MM.1S (cell line): Measurements from ENCODE around the gene KRTCAP3.

ENCODE experiments used
- DNase-seq: peaks from one replicate; pipeline ENCODE4 v3.0.0-alpha.2; 2015
- H2AFZ ChIP-seq: fragments of 300-600 bp; sonication (generic); 2 replicates; pipeline ENCODE4 v1.6.0; 2016; ENCODE audit warnings: antibody characterized with exemption, low read length
- H3F3A ChIP-seq: fragments of 300-600 bp; sonication (generic); 2 replicates; pipeline ENCODE4 v1.6.1; 2016; ENCODE audit warnings: mild to moderate bottlenecking, antibody characterized with exemption, low read length, moderate library complexity, mixed read lengths; ENCODE audit not compliant: insufficient read depth
- H3K27ac ChIP-seq: fragments of 300-600 bp; sonication (generic); 2 replicates; pipeline ENCODE4 v1.5.1; 2016; ENCODE audit warnings: mild to moderate bottlenecking, low read length
- H3K27me3 ChIP-seq: fragments of 300-600 bp; sonication (generic); replicated peaks from 2 replicates; pipeline ENCODE4 v1.6.0; 2016; ENCODE audit warnings: low read length; ENCODE audit not compliant: insufficient read depth
- H3K36me3 ChIP-seq: fragments of 300-600 bp; sonication (generic); replicated peaks from 2 replicates; pipeline ENCODE4 v1.6.1; 2016; ENCODE audit warnings: mild to moderate bottlenecking, low read length, mixed read lengths; ENCODE audit not compliant: insufficient read depth
- H3K4me1 ChIP-seq: fragments of 300-600 bp; sonication (generic); 2 replicates; pipeline ENCODE4 v1.6.1; 2016; ENCODE audit warnings: low read length, mixed read lengths
- H3K4me2 ChIP-seq: fragments of 300-600 bp; sonication (generic); 2 replicates; pipeline ENCODE4 v1.6.0; 2016; ENCODE audit warnings: low read depth, low read length
- H3K4me3 ChIP-seq: fragments of 300-600 bp; sonication (generic); 2 replicates; pipeline ENCODE4 v1.5.1; 2016; ENCODE audit warnings: low read length, mixed read lengths
- H3K79me2 ChIP-seq: fragments of 300-600 bp; sonication (generic); 2 replicates; pipeline ENCODE4 v1.6.1; 2016; ENCODE audit warnings: mixed run types, low read length, mixed read lengths
- H3K9ac ChIP-seq: fragments of 300-600 bp; sonication (generic); 2 replicates; pipeline ENCODE4 v1.6.1; 2016; ENCODE audit warnings: low read length, mixed read lengths
- H3K9me2 ChIP-seq: fragments of 300-600 bp; sonication (generic); replicated peaks from 2 replicates; pipeline ENCODE4 v1.6.1; 2016; ENCODE audit warnings: mild to moderate bottlenecking, low read length, mixed read lengths; ENCODE audit not compliant: insufficient read depth
- H3K9me3 ChIP-seq: fragments of 300-600 bp; sonication (generic); replicated peaks from 2 replicates; pipeline ENCODE4 v1.6.1; 2016; ENCODE audit warnings: mild to moderate bottlenecking, low read length, mixed read lengths; ENCODE audit not compliant: insufficient read depth
- H4K20me1 ChIP-seq: fragments of 300-600 bp; sonication (generic); 2 replicates; pipeline ENCODE4 v1.6.1; 2016; ENCODE audit warnings: mild to moderate bottlenecking, low read length, moderate library complexity, mixed read lengths; ENCODE audit not compliant: insufficient read depth
- CTCF ChIP-seq: fragments of 300-600 bp; sonication (generic); IDR thresholded peaks from 2 replicates; pipeline ENCODE4 v1.5.1; 2016; ENCODE audit warnings: antibody characterized with exemption, low read length, mixed read lengths
- EZH2 ChIP-seq: fragments of 300-600 bp; sonication (generic); optimal IDR thresholded peaks from 2 replicates; pipeline ENCODE3; 2017; ENCODE audit warnings: low read depth, mild to moderate bottlenecking, antibody characterized with exemption, low read length, mixed read lengths
- EZH2phosphoT487 ChIP-seq: fragments of 300-600 bp; sonication (generic); IDR thresholded peaks from 2 replicates; pipeline ENCODE4 v1.6.1; 2018; ENCODE audit warnings: antibody characterized with exemption, low read length

Gene KRTCAP3

DNA sequence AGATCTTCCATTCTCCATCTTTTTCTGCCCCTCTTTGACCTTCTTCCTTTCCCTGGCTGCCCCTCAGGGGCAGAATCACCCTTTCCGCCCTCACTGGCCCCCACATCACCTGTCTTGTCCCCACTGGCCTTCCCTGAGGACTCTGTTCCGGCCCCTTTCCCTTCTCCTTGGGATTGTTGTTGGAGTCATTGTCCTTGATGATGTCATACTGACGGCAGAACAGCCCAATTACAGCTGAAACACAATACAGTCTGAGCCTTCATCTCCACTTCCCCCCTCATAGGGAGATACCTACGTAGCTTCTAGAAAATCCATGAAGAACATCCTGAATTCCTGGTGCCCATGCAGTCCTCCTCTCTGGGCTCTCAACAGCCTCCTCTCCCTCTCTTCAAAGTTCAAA, 50.4 kb downstream of the KRTCAP3 start:
- Histone ChIP-seq H3K9me2 (no peaks in the 10 kb centered on the region), H3K9ac (no peak overlapping the region), H3K36me3 (no peaks in the 10 kb centered on the region), H3K27me3 (peaks cover 13% of the 10 kb centered on the region), H3K9me3 (no peaks in the 10 kb centered on the region), H3K4me1 (no peaks in the 10 kb centered on the region), H4K20me1 (no peaks in the 10 kb centered on the region), H2AFZ (no peak overlapping the region), H3K4me3 (no peak overlapping the region), H3K27ac (no peak overlapping the region), H3F3A (no peaks in the 10 kb centered on the region), H3K79me2 (no peaks in the 10 kb centered on the region), H3K4me2 (no peak overlapping the region)
- no peak for DNase-seq
- no peak for TF ChIP-seq CTCF
- TF ChIP-seq EZH2phosphoT487: no peak

DNA sequence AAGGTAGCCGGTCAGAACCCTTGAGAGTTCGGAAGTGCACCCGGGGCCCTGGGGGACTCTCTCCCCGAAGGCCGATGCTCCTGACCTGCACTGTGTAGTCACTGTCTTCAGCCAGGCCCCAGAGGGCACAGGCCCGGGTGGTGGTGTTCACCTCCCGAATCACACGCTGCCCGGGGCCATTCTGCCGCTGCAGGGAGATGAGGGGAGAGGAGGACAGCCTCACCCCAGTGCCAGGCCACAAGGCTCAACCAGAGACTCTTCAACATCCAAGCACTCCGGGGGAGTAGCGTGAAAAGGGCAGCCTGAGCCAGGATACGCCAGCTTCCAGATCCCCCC, 51.7 kb downstream of the KRTCAP3 start:
- Histone ChIP-seq H3K27me3 (peaks cover 13% of the 10 kb centered on the region), H3K9ac (no peak overlapping the region), H3F3A (no peaks in the 10 kb centered on the region), H3K4me2 (no peak overlapping the region), H3K27ac (no peak overlapping the region), H3K36me3 (no peaks in the 10 kb centered on the region), H3K4me1 (no peaks in the 10 kb centered on the region), H3K9me2 (no peaks in the 10 kb centered on the region), H2AFZ (no peak overlapping the region), H3K4me3 (no peak overlapping the region), H3K9me3 (no peaks in the 10 kb centered on the region), H4K20me1 (no peaks in the 10 kb centered on the region), H3K79me2 (no peaks in the 10 kb centered on the region)
- no peak for TF ChIP-seq EZH2
- TF ChIP-seq CTCF: no peak
- TF ChIP-seq EZH2phosphoT487: no peak
- DNase-seq: no peak
